Natural killer cell (primary cell): Measurements from ENCODE around the gene ELOVL2. TPM values are rescaled to one million over a fixed set of nuclear protein-coding genes. Genes with fewer than 3 reads are reported as not detected.

Experiments used
- ATAC-seq, 3 donors: fragments of 150-1000 bp in 2 of 3; fragments of 200-7000 bp in 1 of 3; cut with Tn5 transposase; 1 replicate in 1 of 3; 2 replicates in 2 of 3; pipeline ENCODE4 v1.10.0; 2021; ENCODE audit warnings: mild to moderate bottlenecking in 2 of 3, moderate library complexity in 2 of 3
- DNase-seq, 2 donors: peaks; one replicate each; pipeline versions ENCODE4 v3.0.0 to v3.0.0-alpha.2; 2013 to 2021; ENCODE audit warnings: mixed read lengths in 1 of 2
- H3K27ac ChIP-seq: one replicate; pipeline ENCODE4 v1.5.1; 2013; ENCODE audit warnings: mild to moderate bottlenecking, low read length
- H3K27me3 ChIP-seq: one replicate; pipeline ENCODE4 v1.6.1; 2013; ENCODE audit warnings: low read length; ENCODE audit not compliant: control insufficient read depth, insufficient read depth
- H3K36me3 ChIP-seq: one replicate; pipeline ENCODE4 v1.6.1; 2013; ENCODE audit warnings: low read length; ENCODE audit not compliant: control insufficient read depth, insufficient read depth
- H3K4me1 ChIP-seq: one replicate; pipeline ENCODE4 v1.6.1; 2013; ENCODE audit warnings: low read length; ENCODE audit not compliant: control insufficient read depth, insufficient read depth
- H3K4me3 ChIP-seq: one replicate; pipeline ENCODE4 v1.5.1; 2013; ENCODE audit warnings: low read length
- H3K9me3 ChIP-seq: one replicate; pipeline ENCODE4 v1.6.1; 2013; ENCODE audit warnings: low read length; ENCODE audit not compliant: control insufficient read depth, insufficient read depth
- H3K27ac Mint-ChIP-seq, 2 donors: one replicate each; pipeline ENCODE4 v1.8.0; 2022; ENCODE audit warnings: mild to moderate bottlenecking in 2 of 2, mixed read lengths in 2 of 2, moderate library complexity in 1 of 2
- H3K27me3 Mint-ChIP-seq, 2 donors: one replicate each; pipeline ENCODE4 v1.8.0; 2022; ENCODE audit warnings: low read depth in 2 of 2, mixed read lengths in 2 of 2
- H3K36me3 Mint-ChIP-seq: one replicate; pipeline ENCODE4 v1.8.0; 2022; ENCODE audit warnings: mixed read lengths
- H3K4me1 Mint-ChIP-seq, 2 donors: one replicate each; pipeline ENCODE4 v1.8.0; 2022; ENCODE audit warnings: mixed read lengths in 2 of 2
- H3K4me3 Mint-ChIP-seq: one replicate; pipeline ENCODE4 v1.8.0; 2022; ENCODE audit warnings: mild to moderate bottlenecking, moderate library complexity, mixed read lengths
- H3K9me3 Mint-ChIP-seq, 2 donors: one replicate each; pipeline ENCODE4 v1.8.0; 2022; ENCODE audit warnings: mixed read lengths in 2 of 2
- WGBS: methylation state at CpG from one replicate; pipeline ENCODE4 v1.1.7; 2013; ENCODE audit warnings: missing lambda C conversion rate; ENCODE audit not compliant: insufficient coverage; 5-methylcytosine and 5-hydroxymethylcytosine counted together
- intact Hi-C: fragments of 100-400 bp; cut with micrococcal nuclease; formaldehyde crosslinking; loops from one replicate; pipeline ENCODE4 v1.14.2; 2022
- total RNA-seq, 4 donors: library from RNA; stranded (reverse); fragments of 120-200 nt in 1 of 4; gene quantifications; one replicate each; pipeline versions ENCODE4 v1.2.3 to v1.2.4, GENCODE V29; 2013 to 2022
- TF ChIP-seq, protein P1 (sequence below): fragments of 200-600 bp; IDR thresholded peaks from one replicate; pipeline ENCODE4 v1.8.0; 2022; ENCODE audit warnings: antibody characterized with exemption

Gene ELOVL2
- total RNA-seq, 3 donors from 2014 or later (not counting 1 experiment from before 2014, with no cell fraction given) = not detected

DNA sequence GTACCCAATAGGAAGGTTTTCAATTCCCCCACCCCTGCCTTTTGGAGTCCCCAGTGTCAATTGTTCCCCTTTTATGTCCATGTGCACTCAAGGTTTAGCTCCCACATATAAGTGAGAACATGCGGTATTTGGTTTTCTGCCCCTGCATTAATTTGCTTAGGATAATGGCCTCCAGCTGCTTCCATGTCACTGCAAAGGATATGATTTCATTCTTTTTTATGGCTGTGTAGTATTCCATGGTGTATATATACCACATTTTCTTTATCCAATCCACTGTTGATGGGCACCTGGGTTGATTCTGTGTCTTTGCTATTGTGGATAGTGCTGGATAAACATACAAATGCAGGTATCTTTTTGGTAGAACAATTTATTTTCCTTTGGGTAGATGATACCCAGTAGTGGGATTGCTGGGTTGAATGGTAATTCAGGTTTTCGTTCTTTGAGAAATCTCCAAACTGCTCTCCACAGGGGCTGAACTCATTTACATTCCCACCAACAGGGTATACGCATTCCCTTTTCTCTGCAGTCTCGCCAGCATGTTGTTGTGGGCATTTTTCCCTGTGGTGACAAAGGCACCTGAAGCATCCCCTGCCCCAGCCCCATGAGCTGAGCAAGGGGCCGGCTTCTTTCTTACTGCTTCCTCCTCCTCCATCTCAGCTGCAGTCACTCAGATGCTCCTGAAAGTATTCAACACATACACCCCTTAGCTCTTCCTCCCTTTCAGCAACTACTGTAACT, 66.7 kb downstream of the ELOVL2 start:
- no peaks in the 10 kb centered on the region for H3K4me1 Mint-ChIP-seq
- H3K27ac Mint-ChIP-seq = no peak overlapping the region
- no peak overlapping the region for H3K4me3 Mint-ChIP-seq
- H3K27ac ChIP-seq = no peak overlapping the region
- H3K27me3 Mint-ChIP-seq = peaks cover 8 to 17% of the 10 kb centered on the region in 2 donors
- H3K27me3 ChIP-seq = peaks cover 2% of the 10 kb centered on the region
- TF ChIP-seq, protein P1, sequence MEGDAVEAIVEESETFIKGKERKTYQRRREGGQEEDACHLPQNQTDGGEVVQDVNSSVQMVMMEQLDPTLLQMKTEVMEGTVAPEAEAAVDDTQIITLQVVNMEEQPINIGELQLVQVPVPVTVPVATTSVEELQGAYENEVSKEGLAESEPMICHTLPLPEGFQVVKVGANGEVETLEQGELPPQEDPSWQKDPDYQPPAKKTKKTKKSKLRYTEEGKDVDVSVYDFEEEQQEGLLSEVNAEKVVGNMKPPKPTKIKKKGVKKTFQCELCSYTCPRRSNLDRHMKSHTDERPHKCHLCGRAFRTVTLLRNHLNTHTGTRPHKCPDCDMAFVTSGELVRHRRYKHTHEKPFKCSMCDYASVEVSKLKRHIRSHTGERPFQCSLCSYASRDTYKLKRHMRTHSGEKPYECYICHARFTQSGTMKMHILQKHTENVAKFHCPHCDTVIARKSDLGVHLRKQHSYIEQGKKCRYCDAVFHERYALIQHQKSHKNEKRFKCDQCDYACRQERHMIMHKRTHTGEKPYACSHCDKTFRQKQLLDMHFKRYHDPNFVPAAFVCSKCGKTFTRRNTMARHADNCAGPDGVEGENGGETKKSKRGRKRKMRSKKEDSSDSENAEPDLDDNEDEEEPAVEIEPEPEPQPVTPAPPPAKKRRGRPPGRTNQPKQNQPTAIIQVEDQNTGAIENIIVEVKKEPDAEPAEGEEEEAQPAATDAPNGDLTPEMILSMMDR = no peak
- 93% methylated on average over 5 of the region's 5 CpGs for WGBS
- ATAC-seq (no peak), DNase-seq (no peak)
- H3K9me3 Mint-ChIP-seq = no peaks in the 10 kb centered on the region
- no peak overlapping the region for H3K4me3 ChIP-seq
- intact Hi-C loops = no loop called here
- H3K4me1 ChIP-seq = no peaks in the 10 kb centered on the region
- no peaks in the 10 kb centered on the region for H3K36me3 Mint-ChIP-seq
- H3K36me3 ChIP-seq = no peaks in the 10 kb centered on the region
- no peaks in the 10 kb centered on the region for H3K9me3 ChIP-seq

DNA sequence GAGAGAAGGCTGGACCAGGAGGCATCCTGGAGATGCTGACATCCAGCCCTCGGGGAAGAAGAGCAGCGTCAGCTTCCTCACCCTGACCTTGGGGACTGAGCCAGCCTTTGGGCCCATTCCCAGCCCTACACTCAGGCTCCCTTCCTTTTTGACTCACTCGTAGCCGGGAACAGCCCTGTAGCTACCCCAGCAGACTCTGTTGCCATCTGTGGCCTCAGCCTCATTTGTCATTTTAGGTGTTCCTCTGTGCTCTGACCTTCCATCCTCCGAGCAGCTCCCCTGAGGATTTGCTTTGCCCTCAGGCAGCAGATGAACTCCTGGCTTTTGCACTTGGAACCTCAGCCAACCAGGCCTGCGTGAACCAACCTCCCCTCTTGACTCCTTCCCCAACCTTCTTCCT, 67.5 kb downstream of the ELOVL2 start:
- Mint-ChIP-seq H3K9me3 (no peaks in the 10 kb centered on the region), H3K27ac (no peak overlapping the region), H3K4me3 (no peak overlapping the region), H3K4me1 (no peaks in the 10 kb centered on the region), H3K36me3 (no peaks in the 10 kb centered on the region), H3K27me3 (peaks cover 4 to 11% of the 10 kb centered on the region in 2 donors)
- no peaks in the 10 kb centered on the region for H3K4me1 ChIP-seq
- no peaks in the 10 kb centered on the region for H3K9me3 ChIP-seq
- H3K27ac ChIP-seq = no peak overlapping the region
- H3K36me3 ChIP-seq = no peaks in the 10 kb centered on the region
- WGBS = 85% methylated on average over 6 of the region's 6 CpGs
- ATAC-seq = no peak
- no peak overlapping the region for H3K4me3 ChIP-seq
- intact Hi-C loops = no loop called here
- TF ChIP-seq, protein P1 = no peak
- DNase-seq = no peak
- H3K27me3 ChIP-seq = peaks cover 2% of the 10 kb centered on the region

DNA sequence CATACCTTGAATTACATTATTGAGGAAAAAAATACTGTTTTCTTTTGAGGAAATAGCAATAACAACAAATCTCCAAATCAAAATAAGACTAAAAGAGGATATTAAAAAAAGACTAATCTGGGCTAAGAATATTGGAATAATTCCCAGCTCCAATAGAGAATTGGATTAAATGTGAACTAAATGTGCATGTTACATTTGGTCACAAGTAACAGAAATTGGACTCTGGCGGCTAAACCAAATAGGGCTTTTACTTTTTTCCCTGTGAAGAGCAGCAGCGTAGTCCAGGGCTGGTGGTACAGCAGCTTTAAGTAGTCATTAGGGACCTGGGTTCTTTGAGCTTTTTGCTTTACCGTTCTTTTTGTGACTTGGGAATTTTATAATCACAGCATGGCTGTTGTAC, 71.9 kb downstream of the ELOVL2 start:
- no peaks in the 10 kb centered on the region for H3K36me3 Mint-ChIP-seq
- H3K4me1 Mint-ChIP-seq = no peaks in the 10 kb centered on the region
- Histone ChIP-seq H3K4me1 (no peaks in the 10 kb centered on the region), H3K9me3 (no peaks in the 10 kb centered on the region), H3K36me3 (no peaks in the 10 kb centered on the region), H3K27ac (no peak overlapping the region), H3K27me3 (no peaks in the 10 kb centered on the region), H3K4me3 (no peak overlapping the region)
- WGBS = 94% methylated on average over 3 of the region's 3 CpGs
- ATAC-seq = no peak
- intact Hi-C loops = no loop called here
- H3K9me3 Mint-ChIP-seq = peaks cover 0 to 1% of the 10 kb centered on the region in 2 donors
- H3K27me3 Mint-ChIP-seq = peaks cover 0 to 10% of the 10 kb centered on the region in 2 donors
- no peak overlapping the region for H3K4me3 Mint-ChIP-seq
- H3K27ac Mint-ChIP-seq = no peak overlapping the region
- TF ChIP-seq, protein P1 = no peak
- no peak for DNase-seq

DNA sequence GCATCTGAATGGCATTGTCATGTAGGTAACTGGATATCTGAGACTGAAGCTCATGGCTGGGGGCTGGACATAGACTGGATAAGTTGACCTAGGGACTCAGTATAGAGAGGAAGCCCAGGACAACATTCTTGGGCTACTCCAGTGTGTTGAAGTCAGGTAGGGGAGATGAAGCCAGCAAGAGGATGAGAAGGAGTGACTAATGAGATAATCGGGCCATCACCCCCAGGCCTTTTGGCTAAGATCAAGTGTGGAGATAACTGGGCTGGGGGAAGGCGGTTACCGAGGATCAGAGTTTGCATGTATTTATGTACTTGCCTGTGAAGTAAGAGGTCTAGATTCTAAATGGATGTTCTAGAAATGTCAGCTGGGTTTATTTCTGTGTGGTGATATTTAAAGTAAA, 73.4 kb downstream of the ELOVL2 start:
- 94% methylated on average over 3 of the region's 3 CpGs for WGBS
- no peak overlapping the region for H3K27ac ChIP-seq
- intact Hi-C loops = no loop called here
- no peaks in the 10 kb centered on the region for H3K36me3 ChIP-seq
- Mint-ChIP-seq H3K9me3 (peaks cover 2 to 6% of the 10 kb centered on the region in 2 donors), H3K27ac (no peak overlapping the region), H3K4me3 (no peak overlapping the region), H3K27me3 (peaks cover 0 to 14% of the 10 kb centered on the region in 2 donors), H3K36me3 (no peaks in the 10 kb centered on the region), H3K4me1 (no peaks in the 10 kb centered on the region)
- no peaks in the 10 kb centered on the region for H3K4me1 ChIP-seq
- ATAC-seq (no peak), DNase-seq (no peak)
- TF ChIP-seq, protein P1 = no peak
- H3K4me3 ChIP-seq = no peak overlapping the region
- no peaks in the 10 kb centered on the region for H3K27me3 ChIP-seq
- H3K9me3 ChIP-seq = no peaks in the 10 kb centered on the region
